ENCODE data around the gene LDLRAD4.

LDLRAD4 gene

GRCh38 chr18:13218368-13218991 lies at the start of gene LDLRAD4:
LDLRAD4 (plus strand) TSS chr18:13218760.
- no peak for DNase-seq

DNA sequence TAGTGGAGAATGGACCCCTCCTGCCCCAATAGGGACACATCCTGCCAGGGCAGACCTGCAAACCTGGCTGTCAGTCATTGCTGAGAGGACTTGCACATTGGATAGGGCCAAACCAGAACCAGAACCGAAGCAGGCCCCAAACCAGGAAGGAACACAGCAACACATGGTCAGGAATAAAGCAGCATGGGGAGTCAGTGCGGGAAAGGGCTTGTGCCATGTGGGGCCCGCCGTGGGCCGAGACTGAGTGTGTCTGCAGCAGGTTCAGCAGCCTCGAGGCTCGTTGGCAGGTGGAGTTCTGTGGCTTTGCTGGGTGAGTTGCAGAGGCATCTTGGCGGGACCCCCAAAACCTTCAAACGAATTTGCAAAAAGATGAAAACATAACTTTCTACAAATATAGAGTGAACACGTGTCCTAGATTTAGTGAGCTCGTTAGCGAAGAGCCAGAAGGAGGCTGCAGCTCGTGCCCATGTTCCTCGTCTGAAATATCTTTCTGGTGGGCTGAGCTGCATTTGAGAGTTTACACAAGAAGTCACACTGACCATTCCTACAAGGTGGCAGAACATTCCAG lies 44.9 kb upstream of the LDLRAD4 start:
- no peak for DNase-seq

GRCh38 chr18:13175266-13175665 lies 43.3 kb upstream of the LDLRAD4 start:
- DNase-seq, result no peak

GRCh38 chr18:13175754-13176210 lies 42.8 kb upstream of the LDLRAD4 start:
- DNase-seq, result no peak

GRCh38 chr18:13176847-13177246 lies 41.7 kb upstream of the LDLRAD4 start:
- DNase-seq, result no peak

DNA sequence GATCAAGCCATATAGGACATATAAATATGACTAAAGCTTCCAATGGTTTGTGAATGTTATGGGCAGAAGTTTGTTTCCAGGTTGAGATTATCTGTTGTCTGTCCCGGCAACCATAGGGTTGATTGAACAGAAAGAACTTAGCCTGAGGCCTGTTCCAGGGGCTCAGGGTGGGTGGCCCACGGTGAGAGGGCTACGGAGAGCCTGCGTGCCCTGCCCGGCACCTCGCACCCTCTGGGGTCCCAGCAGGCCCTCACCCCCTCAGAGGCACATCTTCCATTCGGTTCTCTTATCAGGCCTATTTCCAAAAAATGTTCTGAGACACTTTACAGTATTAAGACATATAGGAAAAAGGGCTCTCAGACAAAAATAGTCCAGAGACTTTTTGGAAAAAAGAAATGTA lies 40.4 kb upstream of the LDLRAD4 start:
- DNase-seq, result no peak

DNA sequence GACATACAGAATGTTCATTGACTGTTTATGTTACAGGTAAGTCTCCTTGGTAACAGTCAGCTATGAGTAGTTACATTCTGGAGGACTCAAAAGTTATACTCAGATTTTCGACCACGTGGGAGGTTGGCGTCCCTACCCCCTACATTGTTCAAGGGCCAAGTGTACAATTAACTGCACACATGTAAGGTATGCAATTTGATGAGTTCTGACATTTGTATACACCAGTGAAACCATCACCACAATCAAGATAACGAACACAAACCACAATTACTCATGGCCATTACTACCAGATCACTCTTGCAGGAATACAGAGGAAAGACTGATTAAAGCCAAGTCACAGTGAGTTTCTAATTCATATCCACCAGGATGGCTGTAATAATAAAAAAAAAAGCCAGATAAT lies 39.6 kb upstream of the LDLRAD4 start:
- no peak for DNase-seq

DNA sequence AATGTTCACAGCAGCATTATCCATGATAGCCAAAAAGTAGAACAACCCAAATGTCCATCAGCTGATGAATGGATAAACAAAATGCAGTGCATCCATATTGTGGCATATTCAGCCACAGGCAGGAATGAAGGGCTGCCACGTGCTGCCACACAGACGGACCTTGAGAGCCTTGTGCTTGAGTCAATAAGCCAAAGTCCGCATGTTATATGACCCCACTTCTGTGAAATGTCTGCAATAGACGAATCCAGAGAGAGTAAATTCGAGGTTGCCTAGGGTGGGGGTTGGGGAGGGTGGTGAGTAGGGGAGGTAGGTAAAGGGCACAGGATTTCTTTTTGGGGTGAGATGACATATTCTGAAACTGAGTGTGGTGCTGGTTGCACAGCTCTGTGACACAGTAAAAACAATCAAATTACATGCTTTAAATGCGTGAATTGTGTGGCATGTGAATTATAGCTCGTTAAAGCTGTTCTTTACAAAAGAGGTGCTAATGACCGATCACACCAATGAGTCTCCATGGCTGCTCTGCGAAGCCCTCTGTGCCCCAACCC lies 38.9 kb upstream of the LDLRAD4 start:
- DNase-seq, result no peak

GRCh38 chr18:13180614-13181375 lies 37.8 kb upstream of the LDLRAD4 start:
- DNase-seq, result no peak

DNA sequence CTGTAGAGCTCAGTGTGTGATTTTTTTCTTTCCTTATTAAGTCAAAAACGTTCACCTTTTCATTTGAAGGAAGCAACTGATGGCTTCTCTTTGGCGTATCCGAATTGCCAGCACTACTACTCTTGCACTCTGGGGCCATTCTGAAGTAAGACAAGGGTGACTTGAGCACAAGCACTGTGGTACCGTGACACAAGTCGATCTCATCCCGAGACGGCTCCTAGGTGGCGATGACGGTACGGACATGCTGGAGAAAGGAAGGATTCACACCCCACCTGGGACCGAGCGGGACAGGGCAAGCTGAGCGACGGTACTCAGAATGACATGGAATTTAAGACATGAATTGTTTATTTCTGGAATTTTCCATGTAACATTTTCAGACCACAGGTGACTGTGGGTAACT lies 36.8 kb upstream of the LDLRAD4 start:
- DNase-seq, result no peak

GRCh38 chr18:13183359-13183758 lies 35.2 kb upstream of the LDLRAD4 start:
- no peak for DNase-seq

GRCh38 chr18:13183790-13184189 lies 34.8 kb upstream of the LDLRAD4 start:
- DNase-seq, result no peak

DNA sequence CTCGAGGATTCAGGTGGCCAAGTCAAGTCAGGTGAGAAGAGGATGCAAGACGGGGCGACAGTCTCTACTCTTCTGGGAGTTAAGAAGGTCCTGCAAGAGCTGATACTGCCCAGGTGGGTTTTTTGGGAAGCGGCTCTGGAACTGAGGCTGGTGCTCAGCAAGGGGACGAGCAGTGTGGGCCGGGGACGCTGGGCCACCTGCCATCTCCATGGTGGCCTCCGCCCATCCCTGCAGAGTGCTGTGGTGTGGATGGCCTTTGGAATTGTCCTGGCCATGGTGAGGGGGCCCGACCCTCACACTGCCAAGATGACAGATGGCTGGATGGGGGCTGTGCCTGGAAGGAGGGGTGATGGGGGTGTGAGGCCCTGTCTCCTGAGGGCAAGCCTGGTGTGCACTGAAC lies 34.2 kb upstream of the LDLRAD4 start:
- DNase-seq, result no peak

DNA sequence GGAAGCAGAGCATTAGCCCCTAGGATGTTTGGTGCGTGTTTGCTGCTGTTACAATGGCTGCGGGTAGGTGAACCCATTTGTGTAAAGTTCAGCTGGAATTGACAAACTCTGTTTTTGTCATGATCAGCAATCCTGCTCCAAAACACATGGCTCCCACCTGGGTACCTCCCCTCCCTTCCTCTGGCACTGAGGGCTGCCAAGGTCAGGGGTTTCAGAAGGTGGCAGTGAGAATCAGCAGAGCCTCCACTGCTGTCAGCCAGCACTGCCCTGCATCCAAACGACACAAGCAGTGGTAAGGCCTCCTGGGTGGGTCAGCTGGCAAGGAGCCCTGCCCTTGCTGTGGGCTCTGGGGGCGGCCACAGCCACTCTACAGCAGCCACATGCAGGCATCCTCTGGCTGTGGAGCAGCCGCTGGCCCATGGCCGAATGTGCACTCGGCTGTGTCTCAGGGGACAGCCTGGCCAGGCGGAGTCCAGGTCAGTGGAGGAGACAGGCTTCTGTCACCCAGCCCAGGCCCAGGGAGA lies 32.8 kb upstream of the LDLRAD4 start:
- DNase-seq, result no peak

DNA sequence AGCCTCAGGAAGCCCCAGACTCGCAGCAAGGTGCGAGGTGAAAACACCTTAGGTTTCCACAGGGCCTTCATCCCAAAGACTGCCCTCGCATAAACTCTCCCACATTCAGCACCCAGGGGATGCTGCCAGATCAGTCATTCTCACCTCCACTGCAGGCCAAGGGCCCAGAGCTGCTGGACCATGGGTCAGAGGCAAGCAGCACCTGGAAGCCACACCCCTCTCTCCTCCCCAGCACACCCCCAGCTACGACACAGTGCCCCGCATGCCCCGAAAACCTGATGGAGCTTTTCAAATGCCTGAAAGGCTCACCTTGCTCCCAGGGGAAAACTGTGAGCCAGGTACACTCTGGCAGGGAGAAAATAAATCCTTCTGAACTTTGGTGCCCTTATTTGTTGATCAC lies 31.9 kb upstream of the LDLRAD4 start:
- DNase-seq, result no peak

DNA sequence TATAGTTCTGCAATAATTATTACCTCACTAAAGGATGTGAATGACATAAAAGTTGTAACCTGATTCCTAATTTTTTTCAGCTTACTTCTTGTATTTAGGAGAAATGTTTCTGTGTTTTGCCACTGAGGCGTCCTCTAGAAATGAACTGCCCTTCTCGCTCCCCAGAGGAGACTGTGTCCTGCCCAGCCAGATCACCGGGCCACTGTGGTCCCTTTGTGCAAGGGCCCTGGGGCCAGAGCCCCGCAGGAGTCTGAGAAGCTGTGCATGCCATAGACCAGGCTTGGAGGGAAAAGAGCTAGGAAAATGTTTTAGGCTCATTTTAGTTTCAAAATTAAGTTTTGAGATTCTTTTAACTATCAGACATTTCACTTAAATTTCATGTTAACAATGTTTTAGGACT lies 31.1 kb upstream of the LDLRAD4 start:
- DNase-seq, result no peak

GRCh38 chr18:13191031-13191430 lies 27.5 kb upstream of the LDLRAD4 start:
- DNase-seq, result no peak

DNA sequence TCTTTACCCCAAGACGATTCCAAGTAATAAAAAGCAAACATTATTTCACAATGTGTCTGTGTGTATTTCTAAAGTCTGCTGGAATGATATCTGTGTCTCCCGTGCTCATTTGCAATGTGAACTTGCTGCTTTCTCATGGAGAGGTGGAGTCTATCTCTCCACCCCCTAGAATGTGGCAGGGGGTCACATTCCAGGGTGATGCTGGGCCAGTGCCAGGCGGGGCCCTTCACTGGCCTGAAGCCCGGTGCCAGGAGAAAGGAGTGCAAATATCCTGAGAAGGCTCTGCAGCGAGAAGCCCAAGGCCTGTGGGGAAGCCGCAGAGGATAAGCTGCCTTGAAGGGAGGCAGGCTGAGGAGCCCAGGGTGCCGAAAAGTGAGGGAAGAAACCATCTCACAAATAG lies 26.8 kb upstream of the LDLRAD4 start:
- no peak for DNase-seq

DNA sequence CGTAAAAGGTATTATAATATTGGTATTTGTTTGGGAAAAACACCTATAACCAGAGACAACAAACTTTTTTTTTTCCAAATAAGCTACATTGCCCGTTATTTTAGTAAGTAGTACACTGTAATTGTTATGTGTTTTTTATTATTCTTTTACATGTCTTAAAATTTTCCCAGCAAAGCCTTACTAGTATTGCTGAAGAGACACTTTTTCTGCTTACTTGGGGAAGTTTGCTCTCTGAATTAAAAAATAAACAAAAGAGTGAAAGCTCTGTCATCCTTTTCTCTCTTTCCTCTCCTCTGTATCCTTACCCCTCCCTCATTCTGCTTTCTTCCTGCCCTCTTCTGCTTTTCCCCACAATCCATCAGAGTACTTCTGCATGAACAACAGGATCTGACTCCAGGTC lies 25.6 kb upstream of the LDLRAD4 start:
- DNase-seq, result no peak

DNA sequence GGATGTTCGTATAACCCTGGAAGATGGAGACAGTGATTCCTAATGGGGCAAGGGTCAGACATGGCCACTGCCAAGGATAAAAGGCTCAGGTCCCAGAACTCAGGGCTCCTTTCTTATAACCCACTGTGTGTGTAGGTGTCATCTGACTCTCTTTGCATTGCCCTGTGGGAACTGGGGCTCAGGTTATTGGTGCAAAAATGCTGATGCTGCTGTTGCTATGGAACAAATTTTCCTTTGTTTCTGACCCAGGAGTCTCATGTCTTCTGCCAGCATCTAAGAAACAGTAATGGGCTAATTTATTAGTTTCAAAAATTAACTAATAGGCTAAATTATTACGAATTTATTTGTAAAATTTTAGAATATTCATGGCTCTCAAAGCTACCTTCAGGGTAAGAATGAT lies 24.3 kb upstream of the LDLRAD4 start:
- no peak for DNase-seq

DNA sequence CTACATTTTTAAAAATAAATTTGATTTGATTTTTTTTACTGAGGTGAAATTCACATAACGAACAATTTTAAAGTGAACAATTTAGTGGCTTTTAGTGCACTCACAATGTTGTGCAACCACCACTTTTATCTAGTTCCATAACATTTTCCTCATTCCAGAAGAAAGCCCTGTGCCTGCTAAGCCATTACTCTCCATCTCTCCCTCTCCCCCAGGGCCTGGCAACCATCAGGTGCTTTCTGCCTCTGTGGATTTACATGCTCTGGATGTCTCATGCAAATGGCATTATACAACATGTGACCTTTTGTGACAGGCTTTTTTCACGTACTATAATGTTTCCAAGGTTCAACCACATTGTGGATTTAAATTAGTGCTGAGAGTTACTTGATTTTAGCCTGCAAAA lies 19.9 kb upstream of the LDLRAD4 start:
- DNase-seq, result no peak

GRCh38 chr18:13199169-13199568 lies 19.4 kb upstream of the LDLRAD4 start:
- DNase-seq, result no peak

- DNase-seq, result no peak
These were observed 17.3 kb upstream of the LDLRAD4 start for GRCh38 chr18:13201292-13201691.

GRCh38 chr18:13202571-13202970 lies 16.0 kb upstream of the LDLRAD4 start:
- DNase-seq, result no peak
